Coronary artery (tissue), 2 donors: Measurements from ENCODE around the gene INAFM2.

ENCODE experiments used
- DNase-seq: peaks from one replicate; pipeline ENCODE4 v3.0.0-alpha.2; 2017; ENCODE audit warnings: low spot score
- H3K27ac ChIP-seq, 2 donors: fragments of 200-600 bp; sonication (generic); one replicate each; pipeline ENCODE4 v1.5.1; 2016 to 2019
- H3K4me3 ChIP-seq: fragments of 200-600 bp; sonication (generic); 2 replicates; pipeline ENCODE4 v1.5.1; 2016; ENCODE audit warnings: mild to moderate bottlenecking, moderate library complexity
- CTCF ChIP-seq: fragments of 200-600 bp; sonication (generic); IDR thresholded peaks from one replicate; pipeline ENCODE4 v1.5.1; 2019; ENCODE audit warnings: antibody characterized with exemption

The INAFM2 gene

GRCh38 chr15:40345867-40346578 lies 22.5 kb downstream of the INAFM2 start:
- Histone ChIP-seq H3K4me3 (no peak overlapping the region), H3K27ac (no peak overlapping the region)
- TF ChIP-seq CTCF = no peak
- DNase-seq = no peak

- DNase-seq = no peak
- TF ChIP-seq CTCF = no peak
- H3K27ac ChIP-seq = no peak overlapping the region
- H3K4me3 ChIP-seq = no peak overlapping the region
Observed at GRCh38 chr15:40346579-40347558, 23.4 kb downstream of the INAFM2 start.

GRCh38 chr15:40347559-40348473 lies 24.3 kb downstream of the INAFM2 start:
- no peak overlapping the region for H3K27ac ChIP-seq
- H3K4me3 ChIP-seq = no peak overlapping the region
- no peak for TF ChIP-seq CTCF
- no peak for DNase-seq

- DNase-seq = no peak
- H3K4me3 ChIP-seq = no peak overlapping the region
- no peak overlapping the region for H3K27ac ChIP-seq
- no peak for TF ChIP-seq CTCF
Observed at GRCh38 chr15:40348474-40348870, 25.0 kb downstream of the INAFM2 start.

GRCh38 chr15:40349163-40349562 lies 25.7 kb downstream of the INAFM2 start:
- Histone ChIP-seq H3K4me3 (no peak overlapping the region), H3K27ac (no peak overlapping the region)
- no peak for TF ChIP-seq CTCF
- DNase-seq = no peak

GRCh38 chr15:40352281-40352901 lies 28.9 kb downstream of the INAFM2 start:
- TF ChIP-seq CTCF = no peak
- DNase-seq = no peak
- Histone ChIP-seq H3K27ac (no peak overlapping the region), H3K4me3 (no peak overlapping the region)
